ENCODE measurements around the gene NPHP4. TPM values are rescaled to one million over a fixed set of nuclear protein-coding genes. Genes with fewer than 3 reads are reported as not detected.

Gene NPHP4
- polyA plus RNA-seq, 3 donors, result 12.9 to 17.6 (median 14.4) TPM

DNA sequence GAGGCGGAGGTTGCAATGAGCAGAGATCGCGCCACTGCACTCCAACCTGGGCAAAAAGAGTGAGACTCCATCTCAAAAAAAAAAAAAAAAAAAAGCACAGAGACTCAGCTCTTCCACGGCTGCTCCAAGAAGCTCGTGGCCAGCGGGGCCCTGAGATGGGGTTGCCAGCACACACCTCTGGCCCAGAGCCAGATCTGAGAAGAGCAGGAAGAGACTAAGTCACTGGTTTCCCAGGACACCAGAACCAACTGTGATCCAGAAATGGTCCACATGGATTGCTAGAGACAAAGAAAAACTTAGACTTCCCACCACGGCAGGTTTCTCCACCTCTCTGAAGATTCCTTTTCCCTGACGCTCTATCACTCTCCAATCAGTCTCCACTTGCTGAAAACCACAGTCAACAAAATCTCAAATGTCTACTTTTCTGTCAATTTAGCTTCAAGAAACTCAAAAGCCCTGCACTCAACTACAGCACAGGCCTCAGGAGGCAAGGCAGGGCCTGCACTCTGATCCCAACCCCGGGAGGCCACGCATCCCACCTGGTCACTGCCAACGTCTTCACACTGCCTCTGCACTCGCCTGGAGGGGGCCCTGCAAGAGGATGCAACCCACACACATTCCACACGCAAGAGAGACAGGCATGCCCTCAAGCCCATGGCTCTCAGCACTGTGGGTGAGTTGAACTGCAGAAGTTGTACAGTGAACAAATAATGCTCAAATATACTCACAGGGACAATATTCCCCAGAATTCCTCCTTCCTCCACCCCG lies 79.0 kb downstream of the NPHP4 start:
- DNase-seq, result no peak

DNA sequence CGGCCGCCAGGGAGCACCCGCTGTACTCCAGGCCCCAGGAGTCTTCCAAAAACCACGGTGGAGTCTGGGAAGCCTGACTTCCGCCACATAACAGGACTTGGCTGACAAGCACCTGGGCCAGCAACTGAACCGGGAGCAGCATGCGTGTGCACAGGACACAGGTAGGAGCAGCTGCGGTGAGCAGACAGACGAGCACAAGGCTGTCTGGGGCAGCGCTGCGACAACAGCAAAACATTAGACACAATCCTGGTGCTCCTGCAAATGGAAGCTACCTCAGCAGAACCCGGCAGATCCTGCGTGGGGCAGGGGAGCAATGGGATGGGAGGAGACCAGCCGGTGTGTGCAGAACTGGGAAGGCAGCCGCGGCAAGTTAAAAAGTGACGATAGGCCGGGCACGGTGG lies 80.4 kb downstream of the NPHP4 start:
- DNase-seq, result no peak

DNA sequence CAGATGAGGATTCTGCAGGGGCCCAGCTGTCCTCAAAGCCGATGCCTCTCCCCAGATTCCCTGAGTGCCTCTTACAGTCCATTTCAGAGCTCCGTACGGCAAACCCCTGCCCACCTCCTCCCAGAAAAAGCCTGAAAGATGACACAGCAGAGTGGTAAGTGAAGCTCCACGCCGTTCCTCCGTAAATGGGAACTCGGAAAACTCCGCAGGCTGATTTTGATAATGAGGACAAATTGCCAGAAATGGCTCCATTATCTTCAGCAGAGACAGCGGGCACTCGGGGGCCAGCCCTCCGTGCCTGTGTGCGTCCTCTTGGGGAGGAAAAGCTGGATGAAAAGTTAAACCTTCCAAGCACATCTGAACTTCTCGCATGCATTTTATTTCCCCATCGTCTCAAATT lies 81.1 kb downstream of the NPHP4 start:
- DNase-seq, result no peak

DNA sequence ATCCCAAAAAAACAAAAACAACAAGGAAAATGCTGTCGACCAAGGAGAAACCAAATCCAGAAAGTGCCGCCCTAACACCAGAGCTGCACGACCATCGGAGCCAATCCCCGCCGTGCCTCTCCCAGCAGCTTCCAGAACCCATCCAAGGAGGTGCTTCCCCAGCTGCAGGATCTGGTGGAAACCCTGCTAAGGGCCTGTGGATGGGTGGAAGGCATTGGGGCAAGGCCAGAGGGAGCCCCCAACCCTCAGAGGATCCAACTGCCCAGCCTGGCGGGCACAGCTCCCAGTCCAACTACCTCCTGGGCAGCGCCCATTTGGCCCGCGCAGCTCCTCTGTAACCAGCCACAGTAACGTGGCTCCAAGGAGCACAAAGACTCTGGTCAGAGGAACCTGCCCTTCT lies 81.6 kb downstream of the NPHP4 start:
- no peak for DNase-seq

DNA sequence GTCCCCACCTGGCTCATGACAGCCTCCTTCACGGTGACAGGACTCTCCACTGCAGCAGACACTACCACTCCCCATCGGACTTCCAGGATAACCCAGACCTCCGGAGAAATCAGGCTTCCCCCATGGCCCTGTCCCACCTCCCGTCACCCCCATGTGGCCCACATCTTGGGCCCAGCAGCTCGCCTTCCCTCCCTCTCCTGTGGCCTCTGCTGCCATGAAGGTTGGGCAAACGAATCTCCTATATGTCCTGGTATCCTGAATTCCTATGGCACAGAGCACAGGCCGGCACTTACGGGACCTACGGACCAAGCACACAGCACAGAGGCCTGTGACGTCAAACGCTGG lies 82.0 kb downstream of the NPHP4 start:
- DNase-seq, result no peak

DNA sequence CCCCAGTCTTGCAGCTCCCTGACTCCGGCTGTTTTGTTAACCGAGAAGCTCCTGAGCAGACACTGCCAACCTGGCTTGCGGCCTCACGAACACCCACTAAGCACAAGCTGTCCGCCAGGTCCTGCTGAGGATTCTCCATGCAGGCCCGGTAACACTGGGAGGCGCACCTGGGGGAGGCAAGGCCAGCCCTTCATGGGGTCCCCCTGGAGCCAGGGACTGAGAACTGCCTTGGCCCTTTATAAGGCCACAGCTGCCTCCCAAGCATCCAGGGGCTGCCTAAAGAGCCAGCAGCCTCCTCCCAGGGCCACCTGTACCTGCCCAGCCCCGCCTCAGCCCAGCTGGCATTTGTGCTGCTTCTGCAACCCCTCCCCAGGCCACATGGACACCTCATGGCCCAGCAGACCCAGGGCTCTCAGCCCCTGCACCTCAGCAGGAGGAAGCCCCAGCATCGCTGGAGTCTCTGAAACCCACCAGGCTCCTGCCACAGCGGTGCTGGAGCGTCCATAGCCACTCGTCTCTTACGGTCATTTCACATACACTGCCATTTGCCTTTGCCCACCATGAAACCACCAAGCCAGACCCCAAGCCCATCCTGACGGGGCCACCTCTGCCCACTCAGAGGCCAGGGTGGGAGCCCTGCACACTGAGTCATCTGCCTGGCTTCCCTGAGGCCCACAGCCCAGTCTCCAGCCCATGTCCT lies 82.5 kb downstream of the NPHP4 start:
- DNase-seq, result no peak

DNA sequence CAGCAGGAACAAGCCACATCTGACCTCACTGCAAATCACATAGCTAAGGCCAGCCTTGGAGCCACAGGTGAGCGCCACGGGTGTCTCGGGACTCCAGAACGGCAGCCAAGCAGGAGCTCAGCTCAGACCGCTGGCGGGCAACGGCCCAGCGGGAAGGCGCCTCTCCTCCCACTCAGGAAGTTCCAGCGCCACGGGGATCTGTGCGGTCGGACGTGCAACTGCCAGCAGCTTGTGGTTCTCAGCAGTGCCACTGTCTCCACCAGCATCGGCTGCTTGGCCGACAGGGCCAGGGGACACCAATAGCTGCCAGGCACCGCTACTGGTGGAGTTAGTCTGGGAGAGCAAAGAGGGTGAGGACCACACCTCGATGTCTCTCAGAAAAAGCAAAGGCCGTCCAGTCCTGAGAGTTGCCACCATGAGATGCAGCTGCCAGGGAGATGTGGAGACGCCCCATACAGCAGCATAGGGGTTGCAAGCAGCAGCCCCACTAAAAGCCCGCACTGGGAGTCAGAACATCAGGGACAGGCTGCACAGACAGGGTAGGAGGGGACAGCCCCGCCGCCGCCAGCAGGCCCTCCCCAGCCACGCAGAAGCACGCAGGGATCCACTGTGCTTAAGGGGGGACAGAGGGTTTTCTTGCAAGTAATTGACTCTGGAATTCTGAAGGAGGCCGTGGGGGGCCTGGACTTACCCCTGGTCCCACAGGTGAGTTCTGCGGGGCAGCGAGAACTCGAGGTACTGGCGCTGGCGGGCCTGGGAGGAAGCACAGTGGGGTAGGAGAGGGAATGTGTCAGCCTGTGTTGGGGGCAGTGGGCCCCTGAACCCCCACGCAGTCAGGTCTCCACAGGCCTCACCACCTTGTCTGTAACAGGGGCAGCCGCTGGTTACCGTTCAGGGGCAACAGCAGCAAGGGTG lies 83.5 kb downstream of the NPHP4 start:
- no peak for DNase-seq

DNA sequence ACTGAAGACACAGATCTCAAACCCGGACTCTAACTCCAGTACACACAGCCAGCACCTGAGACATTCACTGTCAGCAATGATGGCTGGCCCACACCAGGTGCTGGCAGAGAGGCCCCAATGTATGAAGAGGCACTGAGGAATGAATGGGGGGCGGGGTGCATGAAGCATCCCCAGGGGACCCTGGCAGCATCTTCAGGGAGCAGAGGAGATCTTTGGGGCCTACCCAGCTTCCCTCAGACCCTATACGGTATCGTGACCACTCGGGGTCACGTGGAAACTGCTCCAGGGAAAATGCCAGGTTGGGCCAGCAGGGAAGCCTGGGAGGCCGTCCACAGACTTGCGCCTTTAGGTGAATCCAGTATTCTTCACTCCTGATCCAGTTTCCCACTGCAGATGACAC lies 84.3 kb downstream of the NPHP4 start:
- no peak for DNase-seq

DNA sequence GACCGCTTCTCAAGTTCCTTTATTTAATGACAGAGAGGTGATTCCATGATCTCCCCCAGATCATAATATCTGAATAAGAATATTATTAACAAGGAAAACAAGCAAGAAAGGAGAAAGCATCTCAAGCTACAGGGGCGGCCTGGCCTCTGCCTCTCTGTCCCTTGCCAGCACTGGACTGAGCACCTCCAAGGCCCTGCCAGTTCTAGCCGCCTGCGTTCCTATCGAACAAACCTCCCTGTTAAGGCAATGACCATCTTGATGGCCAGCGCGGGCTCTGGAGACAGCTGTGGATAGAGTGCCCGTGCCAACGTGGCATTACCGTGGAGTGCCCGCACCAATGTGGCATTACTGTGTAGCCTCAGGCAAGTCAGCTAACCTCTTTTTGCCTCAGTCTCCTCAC lies 84.8 kb downstream of the NPHP4 start:
- no peak for DNase-seq

DNA sequence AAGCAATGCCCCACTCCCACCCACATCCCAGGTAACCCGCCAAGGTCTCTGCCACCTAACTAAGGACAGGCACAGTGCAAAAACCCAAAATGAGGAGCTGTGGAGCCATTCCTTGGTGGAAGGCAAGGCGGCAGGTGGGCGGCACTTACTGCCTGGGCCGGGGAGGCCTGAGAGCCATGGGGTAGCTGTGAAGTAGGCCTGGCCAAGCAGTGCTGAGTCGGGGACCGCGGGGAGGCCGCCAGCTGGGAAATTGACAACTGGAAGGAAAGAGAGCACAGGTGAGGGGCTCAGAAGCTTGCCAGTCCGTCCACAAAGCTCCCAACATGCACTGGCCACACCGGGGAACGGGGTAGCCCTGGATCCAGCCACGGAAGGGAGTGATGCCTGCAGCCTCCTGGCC lies 85.3 kb downstream of the NPHP4 start:
- no peak for DNase-seq

DNA sequence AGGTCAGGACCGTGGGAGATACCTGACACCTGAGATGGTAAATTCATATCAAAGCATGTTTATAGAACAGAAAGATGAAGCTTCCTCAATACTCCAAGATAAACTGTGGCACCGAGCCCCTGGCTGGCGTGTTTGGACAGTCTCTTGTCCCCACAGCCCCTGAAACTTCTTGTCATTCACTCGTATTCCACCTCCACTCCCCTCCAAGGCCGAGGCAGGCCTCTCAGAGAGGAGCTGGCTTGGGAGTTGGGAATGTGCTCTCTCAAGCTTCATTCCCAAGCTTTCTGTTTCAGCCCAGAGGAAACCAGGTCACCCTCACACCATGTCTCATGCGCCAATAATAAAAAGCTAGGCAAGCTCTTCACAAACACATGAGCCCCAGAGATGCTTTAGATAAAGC lies 86.1 kb downstream of the NPHP4 start:
- DNase-seq, result no peak

DNA sequence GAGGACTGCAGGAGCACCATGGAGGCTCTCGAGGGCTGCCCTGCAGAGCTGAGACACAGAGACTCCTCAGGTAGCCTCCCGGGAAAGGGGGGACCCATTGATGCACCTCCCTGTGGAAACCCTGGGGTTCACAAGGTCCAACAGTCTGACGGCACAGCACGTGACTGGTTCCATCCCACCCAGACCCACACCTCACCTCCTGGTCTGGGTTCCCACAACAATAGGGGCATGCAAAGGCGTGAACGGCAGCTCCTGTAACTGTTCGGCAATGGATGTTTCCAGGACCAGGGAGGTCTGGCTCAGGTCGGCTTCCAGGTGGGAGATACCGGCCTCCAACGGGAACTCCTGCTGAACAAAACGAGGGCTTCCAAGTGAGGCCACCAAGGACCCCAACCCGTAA lies 86.8 kb downstream of the NPHP4 start:
- DNase-seq, result no peak

DNA sequence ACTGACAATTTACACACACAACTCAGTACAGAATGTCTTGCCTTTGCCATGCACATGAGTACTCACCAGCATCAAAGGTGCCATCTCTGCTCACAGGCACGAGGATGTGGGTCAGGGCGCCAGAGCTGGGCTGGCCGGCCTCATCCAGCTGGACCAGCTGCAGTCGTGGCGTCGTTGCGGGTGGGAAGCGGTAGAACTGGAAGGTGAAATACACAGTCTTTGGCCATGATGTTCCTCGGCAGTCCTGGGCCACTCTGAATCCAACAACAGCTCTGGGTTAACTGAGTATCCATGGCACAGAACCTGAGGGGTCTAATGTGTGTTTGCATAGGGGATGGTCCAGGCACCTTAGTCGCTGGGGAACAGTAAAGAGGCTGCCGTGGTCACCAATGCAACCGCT lies 87.7 kb downstream of the NPHP4 start:
- no peak for DNase-seq

DNA sequence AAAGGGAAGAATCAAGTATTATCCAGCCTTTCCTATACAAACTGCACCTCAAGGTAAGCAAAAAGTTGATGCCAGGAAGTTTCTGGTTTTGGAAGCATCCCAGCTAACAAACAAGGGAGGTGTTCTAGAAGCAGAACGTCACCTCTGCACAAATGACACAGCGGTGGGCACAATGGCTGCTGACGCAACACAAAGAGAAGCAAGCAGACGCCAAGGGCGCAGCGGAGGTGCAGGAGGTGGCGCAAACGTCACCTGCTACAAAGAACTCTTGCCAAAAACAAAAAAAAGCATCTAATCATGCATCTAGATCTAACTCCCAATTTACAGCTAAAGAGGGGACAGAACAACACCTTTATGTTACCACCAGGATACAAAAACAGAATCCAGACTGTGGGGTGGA lies 88.5 kb downstream of the NPHP4 start:
- no peak for DNase-seq

DNA sequence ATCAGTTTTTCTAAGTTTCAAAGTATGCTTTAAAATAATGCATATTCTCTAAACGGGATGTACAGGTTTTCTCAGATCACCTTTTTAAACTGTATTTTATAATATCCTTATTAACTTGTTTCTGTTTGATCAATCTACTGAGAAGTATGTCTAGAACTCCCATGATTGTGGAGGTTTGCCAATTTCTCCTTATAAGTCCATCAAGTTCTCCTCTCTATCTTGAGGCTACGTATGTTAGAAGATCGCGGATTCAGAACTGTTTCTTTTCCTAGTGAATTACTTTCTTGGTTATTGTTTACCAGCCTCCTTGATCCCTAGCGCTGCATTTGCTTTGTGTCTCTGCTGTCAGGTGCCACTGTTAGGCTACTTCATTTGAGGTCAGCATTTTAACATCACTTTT lies 89.2 kb downstream of the NPHP4 start:
- DNase-seq, result no peak

DNA sequence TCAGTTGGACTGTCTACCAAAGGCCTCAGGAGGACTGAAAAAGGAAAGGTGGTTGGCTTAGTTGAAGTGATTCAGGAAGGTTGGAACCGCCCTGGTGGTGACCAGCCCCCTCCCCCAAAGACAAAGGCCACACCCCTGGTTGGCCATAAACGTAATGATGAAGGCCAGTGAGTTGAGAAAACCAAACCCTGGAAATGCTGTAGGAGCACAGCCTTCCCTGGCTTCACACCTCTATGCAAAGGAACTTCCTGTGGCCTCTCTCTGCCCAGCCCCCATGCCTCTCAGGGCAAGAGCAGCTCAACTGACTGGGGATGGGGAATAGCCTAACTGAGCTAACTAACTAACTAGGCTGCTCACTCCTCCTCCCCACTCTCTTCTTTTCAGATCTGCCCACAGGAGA lies 90.4 kb downstream of the NPHP4 start:
- DNase-seq, result no peak

DNA sequence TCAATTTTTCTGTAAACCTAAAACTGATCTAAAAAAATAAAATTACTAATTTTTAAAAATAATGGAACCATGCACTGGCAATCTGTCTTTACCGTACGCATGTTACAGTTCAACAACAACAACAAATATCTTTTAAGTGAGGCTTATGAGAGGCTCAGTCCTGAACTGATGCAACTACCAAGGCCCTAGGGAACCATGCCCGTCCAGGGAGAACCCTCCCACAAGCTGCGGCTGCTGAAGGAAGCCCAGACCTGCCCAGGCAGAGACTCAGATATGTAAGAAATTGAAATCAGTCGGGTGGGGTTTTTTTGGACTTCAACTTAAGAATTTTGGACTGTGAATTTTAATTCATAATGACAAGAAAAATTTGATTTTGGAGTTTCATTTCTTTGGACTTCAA lies 91.1 kb downstream of the NPHP4 start:
- DNase-seq, result no peak

DNA sequence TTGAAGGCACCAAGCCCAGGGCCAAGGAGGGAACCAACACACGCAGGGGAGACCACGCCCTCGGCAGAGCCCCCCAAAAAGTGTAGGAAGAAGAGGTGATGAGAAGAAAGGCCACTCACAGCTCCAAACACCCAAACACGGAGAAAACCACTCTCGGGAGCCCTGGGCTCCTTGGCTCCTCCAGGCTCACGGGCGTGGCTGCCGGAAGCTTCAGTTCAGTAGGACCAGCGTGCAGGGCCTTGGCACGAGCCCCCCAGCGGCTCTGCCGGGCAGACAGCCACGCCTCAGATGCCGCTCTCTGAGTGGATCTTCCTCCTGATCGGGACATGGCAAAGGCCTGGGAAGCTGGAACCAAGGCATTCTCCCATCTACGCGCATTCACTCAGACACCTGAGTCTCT lies 94.0 kb downstream of the NPHP4 start:
- no peak for DNase-seq

DNA sequence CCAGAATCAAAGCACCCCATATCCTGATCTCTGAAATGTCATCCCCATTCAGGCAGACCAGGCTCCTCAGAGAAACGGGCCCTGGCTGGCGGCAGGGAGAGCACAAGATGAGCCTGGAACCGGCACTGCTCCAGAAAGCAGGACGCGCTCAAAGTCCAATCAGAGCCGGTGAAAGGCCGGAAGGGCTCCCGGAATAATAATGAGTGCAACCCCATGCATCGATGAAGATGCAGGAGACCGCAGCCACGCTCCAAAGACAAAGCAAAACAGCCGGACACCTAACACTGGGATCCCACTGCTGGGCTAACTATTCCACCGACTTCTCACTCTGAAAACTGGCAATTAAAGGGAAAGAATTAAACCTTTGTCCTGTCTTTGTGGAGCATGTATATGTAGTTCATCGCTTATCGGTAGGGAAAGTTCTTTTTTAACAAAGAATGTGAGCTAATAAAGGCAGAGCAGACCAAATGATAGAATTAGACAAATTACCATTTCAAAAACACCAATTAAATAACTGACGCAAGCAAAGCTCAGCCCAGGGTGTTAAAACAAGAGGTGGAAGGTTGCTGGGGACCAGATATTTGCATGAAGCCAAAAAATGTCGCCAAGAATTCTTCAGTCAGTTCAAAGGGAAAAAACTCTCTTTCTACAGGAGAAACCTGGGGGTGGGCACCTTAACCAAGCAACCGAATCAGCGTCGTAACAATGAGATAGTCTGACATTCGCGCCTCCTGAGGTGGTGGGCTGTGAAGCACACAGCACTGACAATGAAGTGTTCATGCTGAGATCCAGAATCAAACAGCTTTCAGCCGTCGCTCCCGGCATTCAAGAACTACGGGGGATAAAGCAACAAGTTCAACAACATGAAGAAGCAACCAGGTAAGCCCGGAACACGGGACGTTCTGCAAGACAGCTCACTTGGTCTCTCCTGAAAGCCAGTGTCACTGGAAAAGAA lies 95.2 kb downstream of the NPHP4 start:
- no peak for DNase-seq

DNA sequence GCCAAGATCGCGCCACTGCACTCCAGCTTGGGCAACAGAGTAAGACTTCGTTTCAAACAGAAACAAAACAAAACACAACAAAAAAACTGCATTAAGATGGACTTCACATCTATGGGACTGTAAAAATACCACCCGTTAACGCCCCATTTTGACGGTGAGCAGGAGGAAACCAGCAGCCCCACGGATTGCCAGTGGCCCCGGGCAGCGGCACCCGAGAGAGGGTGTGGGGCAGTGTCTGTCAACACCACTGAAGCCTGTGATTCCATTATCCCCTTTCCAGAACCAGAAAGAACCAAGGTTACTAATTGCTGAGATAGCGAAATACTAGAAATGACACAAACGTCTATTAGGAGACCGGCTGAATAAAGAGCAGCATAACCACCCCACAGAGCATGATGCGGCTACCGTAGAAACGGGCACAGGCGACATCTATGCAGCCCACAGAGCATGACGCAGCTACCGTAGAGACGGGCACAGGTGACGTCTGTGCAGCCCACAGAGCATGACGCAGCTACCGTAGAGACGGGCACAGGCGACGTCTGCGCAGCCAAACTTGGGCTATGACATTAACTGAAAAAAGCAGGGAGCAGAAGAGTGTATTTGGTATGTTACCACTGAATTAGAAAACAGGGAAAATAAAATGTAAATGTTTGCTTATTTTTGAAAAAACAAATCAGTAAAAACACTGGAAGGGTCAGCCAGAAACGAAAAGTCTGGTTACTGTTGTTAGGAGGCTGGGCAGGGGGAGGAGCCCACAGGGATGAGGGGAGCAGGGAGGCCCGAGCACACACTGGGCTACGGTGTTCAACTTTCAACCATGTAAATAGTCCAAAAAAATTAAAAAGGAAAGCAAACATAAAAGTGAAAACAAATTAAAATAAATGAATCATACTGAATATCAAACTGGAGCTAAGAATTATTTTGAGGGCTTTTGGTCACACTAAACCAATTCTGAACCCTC lies 96.5 kb downstream of the NPHP4 start:
- DNase-seq, result no peak
